ENCODE data around the gene MAGI2. TPM values are rescaled to one million over a fixed set of nuclear protein-coding genes. Genes with fewer than 3 reads are reported as not detected.

The MAGI2 gene
- polyA plus RNA-seq, 3 donors, result 0.03 to 0.11 TPM; not detected in 1

- Mint-ChIP-seq H3K4me3 (no peak overlapping the region), H3K27ac (no peak overlapping the region), H3K27me3 (ENCODE audit: low read depth in 3 of 3) (no peaks in the 10 kb centered on the region), H3K36me3 (no peaks in the 10 kb centered on the region), H3K4me1 (no peaks in the 10 kb centered on the region), H3K9me3 (peaks cover 0 to 5% (median 2%) of the 10 kb centered on the region in 7 donors)
- H3K9ac ChIP-seq (ENCODE audit: insufficient read depth, low read length, poor library complexity, severe bottlenecking), result no peak overlapping the region
- no peaks in the 10 kb centered on the region for H4K20me1 ChIP-seq (ENCODE audit: insufficient read depth, low read length)
- H3K79me2 ChIP-seq (ENCODE audit: insufficient read depth, low read length), result no peaks in the 10 kb centered on the region
- TF ChIP-seq CTCF (IDR thresholded peaks at IDR 0.05), result no peak
- H3K27ac ChIP-seq (ENCODE audit: low read depth in 1 of 2, low read length in 2 of 2), result no peak overlapping the region
- H3K27me3 ChIP-seq (ENCODE audit: control insufficient read depth in 2 of 2, insufficient read depth in 2 of 2, low read length in 2 of 2), result no peaks in the 10 kb centered on the region
- WGBS (ENCODE audit: insufficient coverage), result 93% methylated on average over 2 of the region's 2 CpGs
- H3K9me3 ChIP-seq (replicated peaks in 1 of 2; ENCODE audit: control insufficient read depth in 1 of 2, insufficient read depth in 1 of 2, low read length in 2 of 2), result no peaks in the 10 kb centered on the region
- DNase-seq, result no peak
- H3K36me3 ChIP-seq (replicated peaks in 1 of 2; ENCODE audit: control insufficient read depth in 1 of 2, insufficient read depth in 2 of 2, low read length in 2 of 2), result no peaks in the 10 kb centered on the region
- H3K4me2 ChIP-seq (replicated peaks; ENCODE audit: extremely low read depth, low read length, poor library complexity, severe bottlenecking), result no peak overlapping the region
- no peak overlapping the region for H2AFZ ChIP-seq (ENCODE audit: insufficient read depth, low read depth, low read length, poor library complexity, severe bottlenecking)
- no peak overlapping the region for H3K4me3 ChIP-seq (replicated peaks in 1 of 3; ENCODE audit: low read depth in 2 of 3, low read length in 3 of 3)
- intact Hi-C loops (cut with micrococcal nuclease), result no loop called here
- H3K4me1 ChIP-seq (ENCODE audit: control insufficient read depth in 1 of 2, insufficient read depth in 2 of 2, low read length in 2 of 2), result no peaks in the 10 kb centered on the region
These were observed 548.5 kb downstream of the MAGI2 start for GRCh38 chr7:78904983-78905382.

GRCh38 chr7:78901566-78901965 is 551.9 kb downstream of the MAGI2 start:
- no peak overlapping the region for H3K27ac ChIP-seq (ENCODE audit: low read depth in 1 of 2, low read length in 2 of 2)
- H3K27me3 ChIP-seq (ENCODE audit: control insufficient read depth in 2 of 2, insufficient read depth in 2 of 2, low read length in 2 of 2), result no peaks in the 10 kb centered on the region
- no peaks in the 10 kb centered on the region for H3K79me2 ChIP-seq (ENCODE audit: insufficient read depth, low read length)
- H3K36me3 ChIP-seq (replicated peaks in 1 of 2; ENCODE audit: control insufficient read depth in 1 of 2, insufficient read depth in 2 of 2, low read length in 2 of 2), result no peaks in the 10 kb centered on the region
- no peak overlapping the region for H3K4me2 ChIP-seq (replicated peaks; ENCODE audit: extremely low read depth, low read length, poor library complexity, severe bottlenecking)
- H3K9ac ChIP-seq (ENCODE audit: insufficient read depth, low read length, poor library complexity, severe bottlenecking), result no peak overlapping the region
- intact Hi-C loops (cut with micrococcal nuclease), result no loop called here
- peaks cover 0 to 6% (median under 1%) of the 10 kb centered on the region in 7 donors for H3K9me3 Mint-ChIP-seq
- no peaks in the 10 kb centered on the region for H3K9me3 ChIP-seq (replicated peaks in 1 of 2; ENCODE audit: control insufficient read depth in 1 of 2, insufficient read depth in 1 of 2, low read length in 2 of 2)
- H3K4me3 ChIP-seq (replicated peaks in 1 of 3; ENCODE audit: low read depth in 2 of 3, low read length in 3 of 3), result no peak overlapping the region
- H3K27ac Mint-ChIP-seq, result no peak overlapping the region
- H3K36me3 Mint-ChIP-seq, result no peaks in the 10 kb centered on the region
- H2AFZ ChIP-seq (ENCODE audit: insufficient read depth, low read depth, low read length, poor library complexity, severe bottlenecking), result no peak overlapping the region
- H3K27me3 Mint-ChIP-seq (ENCODE audit: low read depth in 3 of 3), result no peaks in the 10 kb centered on the region
- DNase-seq, result no peak
- no peaks in the 10 kb centered on the region for H4K20me1 ChIP-seq (ENCODE audit: insufficient read depth, low read length)
- H3K4me3 Mint-ChIP-seq, result no peak overlapping the region
- TF ChIP-seq CTCF (IDR thresholded peaks at IDR 0.05), result no peak
- no peaks in the 10 kb centered on the region for H3K4me1 ChIP-seq (ENCODE audit: control insufficient read depth in 1 of 2, insufficient read depth in 2 of 2, low read length in 2 of 2)
- no peaks in the 10 kb centered on the region for H3K4me1 Mint-ChIP-seq
- WGBS (ENCODE audit: insufficient coverage), result no CpG with 5 or more reads among the region's 3 CpGs

All from CD14-positive monocyte (primary cell).